Upper lobe of left lung (tissue), 4 donors: ENCODE measurements around the gene CALHM2.
A peak's percentile ranks its signal among the peaks of the same experiment; 100 is the strongest.

Source experiments
- EP300 ChIP-seq, 4 donors: sonication (generic); formaldehyde crosslinking; IDR thresholded peaks; one replicate each; pipeline ENCODE4 v1.5.1; 2017; ENCODE audit warnings: antibody characterized with exemption in 4 of 4, control low read depth in 2 of 4
- POLR2AphosphoS5 ChIP-seq, 2 donors: sonication (generic); formaldehyde crosslinking; IDR thresholded peaks; one replicate each; pipeline ENCODE4 v1.5.1; 2017; ENCODE audit warnings: antibody characterized with exemption in 2 of 2
- TF ChIP-seq, protein P1 (sequence below), 6 experiments: fragments of 450-650 bp in 4 of 6; fragments of 200-600 bp in 2 of 6; sonication (generic) in 2 of 6; IDR thresholded peaks; one replicate each; pipeline ENCODE4 v1.5.1; 2016 to 2019; ENCODE audit warnings: antibody characterized with exemption in 6 of 6

- peak; percentile 49 to 53 for TF ChIP-seq POLR2AphosphoS5 (IDR thresholded peaks at IDR 0.05)
- TF ChIP-seq EP300 (IDR thresholded peaks at IDR 0.05) = no peak
- TF ChIP-seq, protein P1, sequence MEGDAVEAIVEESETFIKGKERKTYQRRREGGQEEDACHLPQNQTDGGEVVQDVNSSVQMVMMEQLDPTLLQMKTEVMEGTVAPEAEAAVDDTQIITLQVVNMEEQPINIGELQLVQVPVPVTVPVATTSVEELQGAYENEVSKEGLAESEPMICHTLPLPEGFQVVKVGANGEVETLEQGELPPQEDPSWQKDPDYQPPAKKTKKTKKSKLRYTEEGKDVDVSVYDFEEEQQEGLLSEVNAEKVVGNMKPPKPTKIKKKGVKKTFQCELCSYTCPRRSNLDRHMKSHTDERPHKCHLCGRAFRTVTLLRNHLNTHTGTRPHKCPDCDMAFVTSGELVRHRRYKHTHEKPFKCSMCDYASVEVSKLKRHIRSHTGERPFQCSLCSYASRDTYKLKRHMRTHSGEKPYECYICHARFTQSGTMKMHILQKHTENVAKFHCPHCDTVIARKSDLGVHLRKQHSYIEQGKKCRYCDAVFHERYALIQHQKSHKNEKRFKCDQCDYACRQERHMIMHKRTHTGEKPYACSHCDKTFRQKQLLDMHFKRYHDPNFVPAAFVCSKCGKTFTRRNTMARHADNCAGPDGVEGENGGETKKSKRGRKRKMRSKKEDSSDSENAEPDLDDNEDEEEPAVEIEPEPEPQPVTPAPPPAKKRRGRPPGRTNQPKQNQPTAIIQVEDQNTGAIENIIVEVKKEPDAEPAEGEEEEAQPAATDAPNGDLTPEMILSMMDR (IDR thresholded peaks at IDR 0.05) = no peak
These were observed 918 bp downstream of the CALHM2 start for GRCh38 chr10:103451091-103451813.
